GM12878 (cell line): ENCODE results near the gene PDZD7. TPM values are rescaled to one million over a fixed set of nuclear protein-coding genes. Genes with fewer than 3 reads are reported as not detected.

ENCODE experiments used
- ATAC-seq: fragments of 200-7000 bp; cut with Tn5 transposase; 3 replicates; pipeline ENCODE4 v1.9.1; 2020; ENCODE audit warnings: mild to moderate bottlenecking, moderate library complexity
- BruUV-seq: library from RNA; stranded (reverse); fragments of 400-500 nt; replicated peaks from 2 replicates; lab custom pipeline; 2021; lab: Mats Ljungman, UMichigan
- CTCF ChIA-PET: fragments of 300-600 bp; sonication (Branson Sonifier 250); formaldehyde crosslinking; extraction: SDS; loops from one replicate; lab custom pipeline; 2021; ENCODE audit warnings: inconsistent platforms; lab: Yijun Ruan, JAX
- POLR2A ChIA-PET: fragments of 350-600 bp; formaldehyde crosslinking; extraction: SDS; loops from one replicate; lab custom pipeline; 2021; ENCODE audit warnings: inconsistent platforms; lab: Charles Lee
- RAD21 ChIA-PET: fragments of 300-600 bp; sonication (Branson Sonifier 250); formaldehyde crosslinking; loops from one replicate; lab custom pipeline; 2023; ENCODE audit warnings: antibody characterized with exemption; ENCODE audit not compliant: unreplicated experiment; lab: Charles Lee
- SMC1A ChIA-PET: fragments of 300-600 bp; sonication (Branson Sonifier 250); formaldehyde crosslinking; loops from one replicate; lab custom pipeline; 2023; ENCODE audit not compliant: unreplicated experiment, uncharacterized antibody; lab: Charles Lee
- DNase-seq: peaks from one replicate; pipeline ENCODE4 v3.0.0-alpha.2; 2011; ENCODE audit warnings: low read depth, low spot score
- FAIRE-seq: peaks from 3 replicates; lab custom pipeline; 2011; peaks lifted over from hg19 to GRCh38; lab: Jason Lieb, UNC
- H2AFZ ChIP-seq: 2 replicates; pipeline ENCODE4 v1.6.0; 2011; ENCODE audit warnings: low read depth, low read length, control low read depth; ENCODE audit not compliant: control insufficient read depth
- H3K27ac ChIP-seq: 2 replicates; pipeline ENCODE4 v1.5.1; 2011; ENCODE audit warnings: control low read depth; ENCODE audit not compliant: control insufficient read depth, insufficient read depth
- H3K27me3 ChIP-seq, 2 experiments: replicated peaks in 1 of 2; 2 replicates each; pipeline versions ENCODE4 v1.6.0 to v1.6.1; 2011; ENCODE audit warnings: low read length in 1 of 2; ENCODE audit not compliant: control insufficient read depth in 2 of 2, insufficient read depth in 2 of 2
- H3K36me3 ChIP-seq, 2 experiments: 2 replicates each; pipeline ENCODE4 v1.5.1; 2011; ENCODE audit warnings: low read length in 1 of 2; ENCODE audit not compliant: control insufficient read depth in 2 of 2, insufficient read depth in 2 of 2
- H3K4me1 ChIP-seq: 2 replicates; pipeline ENCODE4 v1.6.1; 2011; ENCODE audit warnings: mild to moderate bottlenecking, low read length, moderate library complexity, mixed read lengths; ENCODE audit not compliant: control insufficient read depth, insufficient read depth
- H3K4me2 ChIP-seq: 2 replicates; pipeline ENCODE4 v1.6.0; 2011; ENCODE audit warnings: control low read depth; ENCODE audit not compliant: control insufficient read depth, insufficient read depth
- H3K4me3 ChIP-seq: fragments of 200-600 bp; sonication (generic); 2 replicates; pipeline ENCODE4 v1.5.1; 2016
- H3K79me2 ChIP-seq: 2 replicates; pipeline ENCODE4 v1.6.0; 2011; ENCODE audit warnings: low read length; ENCODE audit not compliant: control insufficient read depth, insufficient read depth
- H3K9ac ChIP-seq: 2 replicates; pipeline ENCODE4 v1.8.0; 2011; ENCODE audit warnings: low read length, control low read depth, mixed read lengths; ENCODE audit not compliant: control insufficient read depth, insufficient read depth
- H3K9me3 ChIP-seq: replicated peaks from 3 replicates; pipeline ENCODE4 v1.5.1; 2011; ENCODE audit warnings: mild to moderate bottlenecking, low read length; ENCODE audit not compliant: control insufficient read depth, insufficient read depth
- H4K20me1 ChIP-seq: 2 replicates; pipeline ENCODE4 v1.6.0; 2011; ENCODE audit not compliant: control insufficient read depth, insufficient read depth
- BHLHE40 ChIP-seq, 2 experiments: fragments of 450-650 bp in 1 of 2; IDR thresholded peaks; 2 replicates each; pipeline ENCODE4 v1.6.1; 2011 to 2017; ENCODE audit warnings: low read depth in 2 of 2, borderline replicate concordance in 1 of 2, improper control_type of control experiment in 1 of 2, low read length in 1 of 2, mild to moderate bottlenecking in 1 of 2
- EED ChIP-seq: sonication (generic); IDR thresholded peaks from 2 replicates; pipeline ENCODE4 v1.6.1; 2016; ENCODE audit warnings: antibody characterized with exemption, low read depth
- EP300 ChIP-seq, 2 experiments: fragments of 150-350 bp in 1 of 2; IDR thresholded peaks; 2 replicates each; pipeline ENCODE4 v1.6.1; 2011 to 2012; ENCODE audit warnings: low read depth in 2 of 2, low read length in 2 of 2, borderline replicate concordance in 1 of 2, improper control_type of control experiment in 1 of 2, inconsistent platforms in 1 of 2; ENCODE audit not compliant: control insufficient read depth in 1 of 2
- ETV6 ChIP-seq, 2 experiments: fragments of 450-650 bp in 1 of 2; IDR thresholded peaks in 1 of 2; conservative IDR thresholded peaks in 1 of 2; 2 replicates each; pipeline ENCODE4 v1.6.1; 2014; ENCODE audit warnings: antibody characterized with exemption in 1 of 2, borderline replicate concordance in 1 of 2, low read depth in 1 of 2, mild to moderate bottlenecking in 1 of 2, moderate library complexity in 1 of 2
- HDAC6 ChIP-seq: fragments of 200-600 bp; sonication (generic); IDR thresholded peaks from one replicate; pipeline ENCODE4 v1.8.0; 2017; ENCODE audit warnings: antibody characterized with exemption; ENCODE audit not compliant: unreplicated experiment
- IKZF2 ChIP-seq, 2 experiments: fragments of 450-650 bp; IDR thresholded peaks; 2 replicates each; pipeline ENCODE4 v1.6.1; 2017; ENCODE audit warnings: mild to moderate bottlenecking in 2 of 2, moderate library complexity in 2 of 2
- MTA2 ChIP-seq: fragments of 450-650 bp; IDR thresholded peaks from 2 replicates; pipeline ENCODE4 v1.6.1; 2016; ENCODE audit warnings: low read depth, mild to moderate bottlenecking, moderate library complexity
- MTA3 ChIP-seq: IDR thresholded peaks from 2 replicates; pipeline ENCODE4 v1.6.1; 2012; ENCODE audit warnings: low read length, inconsistent platforms, borderline replicate concordance
- NRF1 ChIP-seq: conservative IDR thresholded peaks from 2 replicates; pipeline ENCODE4 v1.6.1; 2011; ENCODE audit warnings: mild to moderate bottlenecking, low read depth, low read length, improper control_type of control experiment
- RAD21 ChIP-seq: IDR thresholded peaks from 2 replicates; pipeline ENCODE4 v1.6.1; 2011; ENCODE audit warnings: mild to moderate bottlenecking, low read depth, low read length, moderate library complexity; ENCODE audit not compliant: insufficient read depth
- RCOR1 ChIP-seq: conservative IDR thresholded peaks from 2 replicates; pipeline ENCODE4 v1.6.1; 2012; ENCODE audit warnings: low read depth, low read length, improper control_type of control experiment
- SMARCA5 ChIP-seq: fragments of 450-650 bp; IDR thresholded peaks from 2 replicates; pipeline ENCODE4 v1.6.1; 2017; ENCODE audit warnings: mild to moderate bottlenecking
- SMC3 ChIP-seq: IDR thresholded peaks from 2 replicates; pipeline ENCODE4 v1.6.1; 2011; ENCODE audit warnings: low read length, improper control_type of control experiment, borderline replicate concordance
- TCF12 ChIP-seq: IDR thresholded peaks from 2 replicates; pipeline ENCODE4 v1.6.1; 2011; ENCODE audit warnings: low read depth, mild to moderate bottlenecking, low read length
- TCF3 ChIP-seq: IDR thresholded peaks from 2 replicates; pipeline ENCODE4 v1.6.1; 2012; ENCODE audit warnings: low read depth, mild to moderate bottlenecking, low read length, borderline replicate concordance; ENCODE audit not compliant: insufficient read depth
- ZZZ3 ChIP-seq: IDR thresholded peaks from 2 replicates; pipeline ENCODE4 v1.6.1; 2011; ENCODE audit warnings: low read depth; ENCODE audit not compliant: control insufficient read depth, insufficient read length
- WGBS: methylation state at CpG from one replicate; pipeline ENCODE4 v1.1.6; 2016; ENCODE audit warnings: low lambda C conversion rate; ENCODE audit not compliant: insufficient replicate concordance, insufficient coverage; ENCODE audit errors: missing lambda C conversion rate; 5-methylcytosine and 5-hydroxymethylcytosine counted together
- in situ Hi-C: fragments of 300-500 bp; cut with MboI; formaldehyde crosslinking; loops from 9 replicates; pipeline ENCODE4 v1.14.3; 2018; ENCODE audit warnings: mixed read lengths
- intact Hi-C: fragments of 100-400 bp; cut with micrococcal nuclease; formaldehyde crosslinking; loops from one replicate; pipeline ENCODE4 v1.14.2; 2022; ENCODE audit not compliant: unreplicated experiment
- polyA plus RNA-seq, 11 experiments: library from polyadenylated mRNA; depleted of rRNA in 4 of 11; unstranded in 6 of 11; stranded (reverse) in 5 of 11; fragments of >200 nt; fragmentation: Nextera tagmentation in 4 of 11; fragmentation: Illumina TruSeq in 1 of 11; extraction: Ambion mirVana in 4 of 11; extraction: Trizol in 1 of 11; gene quantifications; 1 replicate in 1 of 11; 2 replicates in 10 of 11; pipeline versions ENCODE4 v1.2.1 to v1.2.3, GENCODE V29; 2011 to 2016; ENCODE audit warnings: inconsistent platforms in 2 of 11, missing spikeins in 2 of 11, low read depth in 1 of 11
- total RNA-seq, 4 experiments: library from RNA; depleted of rRNA in 3 of 4; stranded (reverse); fragments of >200 nt in 3 of 4; fragmentation: Illumina TruSeq in 1 of 4; extraction: Trizol in 1 of 4; gene quantifications; 2 replicates each; pipeline versions ENCODE4 v1.2.1 to v1.2.3, GENCODE V29; 2013 to 2021
- TF ChIP-seq, protein P1 (sequence below): fragments of 450-650 bp; IDR thresholded peaks from 2 replicates; pipeline ENCODE4 v1.6.1; 2017; ENCODE audit warnings: low read depth, mild to moderate bottlenecking, moderate library complexity
- TF ChIP-seq, protein P2 (sequence below), 3 experiments: IDR thresholded peaks in 2 of 3; conservative IDR thresholded peaks in 1 of 3; 2 replicates each; pipeline ENCODE4 v1.5.1; 2011; ENCODE audit warnings: low read depth in 3 of 3, low read length in 3 of 3, mild to moderate bottlenecking in 3 of 3, control low read depth in 2 of 3, moderate library complexity in 2 of 3, inconsistent platforms in 1 of 3, mixed read lengths in 1 of 3; ENCODE audit not compliant: control insufficient read depth in 2 of 3, insufficient read depth in 1 of 3; ENCODE audit errors: extremely low read depth in 1 of 3

Gene PDZD7
- total and polyA plus RNA-seq, 10 of the 15 experiments (the other 5 are each of a cell fraction or from before 2014, with no cell fraction given), result 0.01 to 0.20 (median 0.03) TPM; not detected in 7

DNA sequence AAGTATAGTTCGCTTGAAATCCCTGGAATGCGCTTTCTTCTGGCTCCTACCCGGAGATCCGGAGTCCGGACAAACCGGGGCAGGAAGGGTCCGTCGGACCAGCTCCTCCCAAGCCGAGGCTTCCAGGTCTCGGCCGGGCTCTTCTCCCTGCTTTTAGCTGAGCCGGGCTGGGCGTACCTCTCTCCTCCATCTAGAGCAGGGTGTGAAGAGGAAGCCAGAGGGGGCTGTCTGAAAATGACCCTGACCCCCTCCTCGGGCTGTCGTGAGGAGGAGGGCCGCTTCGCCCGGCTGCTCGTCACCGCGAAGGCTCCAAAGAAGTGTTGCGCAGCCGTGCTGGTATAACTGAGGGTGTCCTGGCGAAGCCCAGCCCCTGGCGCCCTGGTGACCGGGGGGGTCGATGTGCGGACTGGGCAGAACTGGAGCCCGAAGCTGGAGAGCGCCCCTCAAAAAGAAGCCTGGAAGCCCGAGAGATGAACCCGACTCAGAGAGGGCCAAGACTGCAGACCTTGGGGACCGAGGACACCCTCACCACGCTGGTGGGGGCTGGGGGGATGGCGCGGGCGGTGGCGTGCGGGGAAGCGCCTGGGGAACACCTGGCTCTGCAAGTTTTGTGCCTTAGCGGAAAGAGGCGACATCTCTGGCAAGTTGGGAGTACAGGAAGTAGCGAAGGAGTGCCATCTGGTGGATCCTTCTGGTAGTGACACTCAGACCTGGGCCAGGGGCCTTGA is 36.6 kb upstream of the PDZD7 start:
- ChIA-PET RAD21 (interaction anchor here (1.0 to 6.1 kb wide), 9 partner anchors 8 to 74 kb away, joined by 3 to 70 read pairs (median 8); no protein-coding TSS in a partner anchor), CTCF (interaction anchor here (0.5 to 23.4 kb wide), 11 partner anchors 10 to 80 kb away, joined by 3 to 885 read pairs (median 5); partner anchors contain the start of genes KAZALD1, MRPL43, PDZD7 and SFXN3), SMC1A (interaction anchor here (1.0 to 4.3 kb wide), 7 partner anchors 7 to 75 kb away, joined by 3 to 36 read pairs (median 5); no protein-coding TSS in a partner anchor), POLR2A (interaction anchor here (0.9 to 1.3 kb wide), 3 partner anchors 9 to 36 kb away, joined by 3 to 5 read pairs (median 3); no protein-coding TSS in a partner anchor)
- ATAC-seq (peak; percentile 74), DNase-seq (peak; percentile 44), FAIRE-seq (peak; percentile 87)
- Histone ChIP-seq H3K4me3 (peak overlapping the region; percentile 87), H2AFZ (peak overlapping the region; percentile 95), H3K9ac (peak overlapping the region; percentile 62), H3K27ac (no peak overlapping the region), H3K36me3 (no peaks in the 10 kb centered on the region), H3K27me3 (peaks cover 2 to 3% of the 10 kb centered on the region in 2 experiments; a peak in 1 of 4 replicates), H3K4me1 (peaks cover 41% of the 10 kb centered on the region), H3K9me3 (no peaks in the 10 kb centered on the region), H3K4me2 (peak overlapping the region; percentile 99), H3K79me2 (no peaks in the 10 kb centered on the region; the same call in 1 of the 2 replicates), H4K20me1 (no peaks in the 10 kb centered on the region)
- in situ Hi-C loops (no loop called here), intact Hi-C loops (loop anchor here (1.0 to 5.0 kb wide), 3 partner anchors 7 to 35 kb away; partner anchors contain the start of genes PDZD7 and SFXN3)
- WGBS, result 2% methylated on average over 43 of the region's 43 CpGs
- BruUV-seq, result no TSS peak
- 0 out of 4 replicates have a peak, but pooled peaks of 1 of the 2 experiments have one; percentile 21 for TF ChIP-seq ETV6 (conservative IDR thresholded peaks at IDR 0.05 in 1 of 2, IDR thresholded peaks at IDR 0.05 in 1 of 2; ENCODE audit: borderline replicate concordance in 1 of 2, low read depth in 1 of 2)
- peak; percentile 73 for TF ChIP-seq RAD21
- TF ChIP-seq TCF3, result peak; percentile 64; the same call in 1 of the 2 replicates
- no peak for TF ChIP-seq RCOR1
- TF ChIP-seq EED, result no peak
- TF ChIP-seq IKZF2 (IDR thresholded peaks at IDR 0.05), result peak in 1 of 2 experiments; percentile 32; a peak in 3 of 4 replicates
- no peak for TF ChIP-seq ZZZ3
- TF ChIP-seq SMARCA5, result peak; percentile 42; the same call in 1 of the 2 replicates
- TF ChIP-seq MTA3, result no peak
- TF ChIP-seq, protein P1, sequence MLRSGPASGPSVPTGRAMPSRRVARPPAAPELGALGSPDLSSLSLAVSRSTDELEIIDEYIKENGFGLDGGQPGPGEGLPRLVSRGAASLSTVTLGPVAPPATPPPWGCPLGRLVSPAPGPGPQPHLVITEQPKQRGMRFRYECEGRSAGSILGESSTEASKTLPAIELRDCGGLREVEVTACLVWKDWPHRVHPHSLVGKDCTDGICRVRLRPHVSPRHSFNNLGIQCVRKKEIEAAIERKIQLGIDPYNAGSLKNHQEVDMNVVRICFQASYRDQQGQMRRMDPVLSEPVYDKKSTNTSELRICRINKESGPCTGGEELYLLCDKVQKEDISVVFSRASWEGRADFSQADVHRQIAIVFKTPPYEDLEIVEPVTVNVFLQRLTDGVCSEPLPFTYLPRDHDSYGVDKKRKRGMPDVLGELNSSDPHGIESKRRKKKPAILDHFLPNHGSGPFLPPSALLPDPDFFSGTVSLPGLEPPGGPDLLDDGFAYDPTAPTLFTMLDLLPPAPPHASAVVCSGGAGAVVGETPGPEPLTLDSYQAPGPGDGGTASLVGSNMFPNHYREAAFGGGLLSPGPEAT, result 0 out of 2 replicates have a peak, but pooled peaks have one; percentile 14
- no peak for TF ChIP-seq HDAC6
- TF ChIP-seq NRF1, result no peak
- 0 out of 2 replicates have a peak, but pooled peaks have one; percentile 10 for TF ChIP-seq MTA2
- TF ChIP-seq, protein P2, sequence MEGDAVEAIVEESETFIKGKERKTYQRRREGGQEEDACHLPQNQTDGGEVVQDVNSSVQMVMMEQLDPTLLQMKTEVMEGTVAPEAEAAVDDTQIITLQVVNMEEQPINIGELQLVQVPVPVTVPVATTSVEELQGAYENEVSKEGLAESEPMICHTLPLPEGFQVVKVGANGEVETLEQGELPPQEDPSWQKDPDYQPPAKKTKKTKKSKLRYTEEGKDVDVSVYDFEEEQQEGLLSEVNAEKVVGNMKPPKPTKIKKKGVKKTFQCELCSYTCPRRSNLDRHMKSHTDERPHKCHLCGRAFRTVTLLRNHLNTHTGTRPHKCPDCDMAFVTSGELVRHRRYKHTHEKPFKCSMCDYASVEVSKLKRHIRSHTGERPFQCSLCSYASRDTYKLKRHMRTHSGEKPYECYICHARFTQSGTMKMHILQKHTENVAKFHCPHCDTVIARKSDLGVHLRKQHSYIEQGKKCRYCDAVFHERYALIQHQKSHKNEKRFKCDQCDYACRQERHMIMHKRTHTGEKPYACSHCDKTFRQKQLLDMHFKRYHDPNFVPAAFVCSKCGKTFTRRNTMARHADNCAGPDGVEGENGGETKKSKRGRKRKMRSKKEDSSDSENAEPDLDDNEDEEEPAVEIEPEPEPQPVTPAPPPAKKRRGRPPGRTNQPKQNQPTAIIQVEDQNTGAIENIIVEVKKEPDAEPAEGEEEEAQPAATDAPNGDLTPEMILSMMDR (IDR thresholded peaks at IDR 0.05 in 2 of 3, conservative IDR thresholded peaks at IDR 0.05 in 1 of 3; ENCODE audit: control insufficient read depth in 2 of 3, extremely low read depth in 1 of 3, insufficient read depth in 1 of 3, low read depth in 3 of 3, low read length in 3 of 3), result peak; percentile 81 to 89 (median 82)
- peak; percentile 85 for TF ChIP-seq SMC3
- TF ChIP-seq BHLHE40 (IDR thresholded peaks at IDR 0.05; ENCODE audit: borderline replicate concordance in 1 of 2, low read depth in 2 of 2, low read length in 1 of 2), result peak in 1 of 2 experiments; percentile 47; a peak in 2 of 4 replicates
- TF ChIP-seq TCF12, result peak; percentile 57
- TF ChIP-seq EP300 (IDR thresholded peaks at IDR 0.05; ENCODE audit: borderline replicate concordance in 1 of 2, control insufficient read depth in 1 of 2, low read depth in 2 of 2, low read length in 2 of 2), result no peak
